IMR-90 (cell line): ENCODE data around the gene MBIP. TPM values are rescaled to one million over a fixed set of nuclear protein-coding genes. Genes with fewer than 3 reads are reported as not detected.

Experiments
- ATAC-seq: fragments of 200-7000 bp; cut with Tn5 transposase; 2 replicates; pipeline ENCODE4 v1.9.1; 2020; ENCODE audit warnings: low read depth, mild to moderate bottlenecking, moderate library complexity
- BruUV-seq: library from RNA; stranded (reverse); fragments of 400-500 nt; replicated peaks from 2 replicates; lab custom pipeline; 2021; lab: Mats Ljungman, UMichigan
- CTCF ChIA-PET: fragments of 300-600 bp; formaldehyde crosslinking; extraction: SDS; loops from one replicate; lab custom pipeline; 2021; ENCODE audit warnings: antibody characterized with exemption; lab: Yijun Ruan, JAX
- POLR2A ChIA-PET: fragments of 300-600 bp; sonication (Branson Sonifier 250); formaldehyde crosslinking; loops from one replicate; lab custom pipeline; 2022; ENCODE audit warnings: antibody characterized with exemption; ENCODE audit not compliant: unreplicated experiment; lab: Charles Lee
- DNase-seq: peaks from one replicate; pipeline ENCODE4 v3.0.0; 2013
- H2AFZ ChIP-seq: replicated peaks from 2 replicates; pipeline ENCODE3; 2013; ENCODE audit warnings: low read length, mild to moderate bottlenecking; ENCODE audit not compliant: poor library complexity
- H2AK5ac ChIP-seq: 2 replicates; pipeline ENCODE4 v1.6.1; 2013; ENCODE audit warnings: low read depth, low read length, inconsistent platforms
- H2AK9ac ChIP-seq: replicated peaks from 2 replicates; pipeline ENCODE3; 2013; ENCODE audit warnings: mild to moderate bottlenecking, low read depth, low read length, moderate library complexity; ENCODE audit not compliant: poor library complexity
- H2BK120ac ChIP-seq: 2 replicates; pipeline ENCODE4 v1.6.1; 2013; ENCODE audit warnings: low read depth, low read length, inconsistent platforms
- H2BK15ac ChIP-seq: 3 replicates; pipeline ENCODE4 v1.6.1; 2013; ENCODE audit warnings: low read depth, low read length, inconsistent platforms
- H2BK20ac ChIP-seq: 2 replicates; pipeline ENCODE4 v1.6.1; 2013; ENCODE audit warnings: low read depth, mild to moderate bottlenecking, inconsistent platforms, low read length, moderate library complexity
- H2BK5ac ChIP-seq: 2 replicates; pipeline ENCODE4 v1.6.1; 2013; ENCODE audit warnings: mild to moderate bottlenecking, low read depth, low read length, inconsistent platforms; ENCODE audit not compliant: poor library complexity, severe bottlenecking
- H3K14ac ChIP-seq: replicated peaks from 2 replicates; pipeline ENCODE4 v1.6.1; 2013; ENCODE audit warnings: low read depth, low read length, inconsistent platforms
- H3K18ac ChIP-seq: 2 replicates; pipeline ENCODE4 v1.6.1; 2013; ENCODE audit warnings: low read depth, low read length, control low read depth
- H3K23ac ChIP-seq: 2 replicates; pipeline ENCODE4 v1.6.1; 2013; ENCODE audit warnings: low read depth, low read length, inconsistent platforms
- H3K27ac ChIP-seq: 2 replicates; pipeline ENCODE4 v1.5.1; 2013; ENCODE audit warnings: mild to moderate bottlenecking, control low read depth, low read length; ENCODE audit not compliant: insufficient read depth
- H3K27me3 ChIP-seq: 2 replicates; pipeline ENCODE4 v1.6.1; 2013; ENCODE audit warnings: low read length; ENCODE audit not compliant: control insufficient read depth, insufficient read depth
- H3K36me3 ChIP-seq: 2 replicates; pipeline ENCODE4 v1.6.1; 2013; ENCODE audit warnings: low read length, mixed read lengths; ENCODE audit not compliant: control insufficient read depth, insufficient read depth
- H3K4ac ChIP-seq: 2 replicates; pipeline ENCODE4 v1.6.1; 2013; ENCODE audit warnings: low read depth, low read length, inconsistent platforms
- H3K4me1 ChIP-seq: 2 replicates; pipeline ENCODE4 v1.6.1; 2013; ENCODE audit warnings: low read length, mixed read lengths; ENCODE audit not compliant: control insufficient read depth, insufficient read depth
- H3K4me2 ChIP-seq: 2 replicates; pipeline ENCODE4 v1.6.1; 2013; ENCODE audit warnings: low read depth, mild to moderate bottlenecking, control low read depth, low read length, moderate library complexity
- H3K4me3 ChIP-seq: 2 replicates; pipeline ENCODE4 v1.5.1; 2013; ENCODE audit warnings: low read depth, mild to moderate bottlenecking, control low read depth, low read length, moderate library complexity; ENCODE audit not compliant: insufficient read depth
- H3K56ac ChIP-seq: 2 replicates; pipeline ENCODE4 v1.6.1; 2013; ENCODE audit warnings: low read length, inconsistent platforms; ENCODE audit not compliant: insufficient read depth; ENCODE audit errors: extremely low read depth
- H3K79me1 ChIP-seq, 2 experiments: 2 replicates each; pipeline ENCODE4 v1.6.1; 2013; ENCODE audit warnings: low read length in 2 of 2, inconsistent platforms in 1 of 2, low read depth in 1 of 2
- H3K9ac ChIP-seq: 2 replicates; pipeline ENCODE4 v1.6.1; 2013; ENCODE audit warnings: low read depth, low read length, control low read depth
- H3K9me1 ChIP-seq: 2 replicates; pipeline ENCODE4 v1.6.1; 2013; ENCODE audit warnings: low read length, inconsistent platforms; ENCODE audit not compliant: insufficient read depth
- H3K9me3 ChIP-seq: 2 replicates; pipeline ENCODE4 v1.6.1; 2013; ENCODE audit warnings: low read length; ENCODE audit not compliant: control insufficient read depth, insufficient read depth
- H4K20me1 ChIP-seq: 2 replicates; pipeline ENCODE4 v1.6.1; 2013; ENCODE audit warnings: low read length, inconsistent platforms; ENCODE audit not compliant: insufficient read depth
- H4K5ac ChIP-seq: 2 replicates; pipeline ENCODE4 v1.6.1; 2013; ENCODE audit warnings: mild to moderate bottlenecking, low read depth, low read length, control low read depth
- H4K8ac ChIP-seq, 2 experiments: 2 replicates each; pipeline ENCODE4 v1.6.1; 2013; ENCODE audit warnings: low read depth in 2 of 2, low read length in 2 of 2, control low read depth in 1 of 2, inconsistent platforms in 1 of 2
- H4K91ac ChIP-seq: 2 replicates; pipeline ENCODE4 v1.6.1; 2013; ENCODE audit warnings: low read depth, low read length, inconsistent platforms; ENCODE audit not compliant: insufficient read depth
- FOS ChIP-seq: fragments of 150-350 bp; IDR thresholded peaks from 2 replicates; pipeline ENCODE4 v1.6.1; 2016; ENCODE audit warnings: low read depth, low read length
- NFE2L2 ChIP-seq: fragments of 150-350 bp; IDR thresholded peaks from 2 replicates; pipeline ENCODE4 v1.6.1; 2016; ENCODE audit warnings: low read depth, mild to moderate bottlenecking, low read length
- RFX5 ChIP-seq: IDR thresholded peaks from 2 replicates; pipeline ENCODE4 v1.8.0; 2012; ENCODE audit warnings: low read depth, mild to moderate bottlenecking, low read length, moderate library complexity
- WGBS, 2 experiments: methylation state at CpG; one replicate each; pipeline versions ENCODE4 v1.1.5 to v1.1.7; 2013; ENCODE audit warnings: missing lambda C conversion rate in 2 of 2; ENCODE audit not compliant: insufficient read length in 1 of 2; ENCODE audit errors: extremely low coverage in 2 of 2; 5-methylcytosine and 5-hydroxymethylcytosine counted together
- dilution Hi-C: fragments of 300-500 bp; cut with HindIII; formaldehyde crosslinking; loops from one replicate; pipeline ENCODE4 v1.14.3; 2018; ENCODE audit warnings: low sequenced_read_pairs; ENCODE audit not compliant: unreplicated experiment
- in situ Hi-C: fragments of 300-500 bp; cut with MboI; formaldehyde crosslinking; loops from 3 replicates; pipeline ENCODE4 v1.14.3; 2019; ENCODE audit warnings: low sequenced_read_pairs, inconsistent platforms, mixed read lengths
- intact Hi-C: fragments of 100-400 bp; cut with micrococcal nuclease; formaldehyde crosslinking; loops from 2 replicates; pipeline ENCODE4 v1.10.0; 2022
- polyA plus RNA-seq, 3 experiments: library from polyadenylated mRNA; depleted of rRNA; stranded (reverse); fragments of >200 nt; gene quantifications; 2 replicates each; pipeline ENCODE4 v1.2.3, GENCODE V29; 2012; ENCODE audit warnings: low replicate concordance in 1 of 3
- total RNA-seq: library from RNA; depleted of rRNA; stranded (reverse); fragments of >200 nt; gene quantifications from 2 replicates; pipeline ENCODE4 v1.2.3, GENCODE V29; 2012

The MBIP gene
- total and polyA plus RNA-seq, 2 of the 4 experiments (the other 2 are of a cell fraction) = 9.3 to 17.4 TPM

GRCh38 chr14:36339816-36340215 lies 19.4 kb upstream of the MBIP start:
- Histone ChIP-seq H3K4me2 (no peak overlapping the region), H2BK20ac (no peak overlapping the region), H2AFZ (no peak overlapping the region), H4K5ac (no peak overlapping the region), H2BK5ac (no peak overlapping the region), H3K79me1 (no peaks in the 10 kb centered on the region), H3K56ac (no peak overlapping the region), H4K8ac (no peak overlapping the region), H3K27ac (no peak overlapping the region), H3K4me3 (no peak overlapping the region), H3K27me3 (no peaks in the 10 kb centered on the region; the same call in 1 of the 2 replicates), H3K36me3 (no peaks in the 10 kb centered on the region), H2AK9ac (no peak overlapping the region), H3K14ac (no peak overlapping the region), H2AK5ac (no peak overlapping the region), H3K9ac (no peak overlapping the region), H4K20me1 (no peaks in the 10 kb centered on the region), H3K18ac (no peak overlapping the region), H4K91ac (no peak overlapping the region), H3K4me1 (no peaks in the 10 kb centered on the region), H3K9me1 (no peaks in the 10 kb centered on the region), H3K9me3 (no peaks in the 10 kb centered on the region), H2BK120ac (no peak overlapping the region), H2BK15ac (no peak overlapping the region), H3K4ac (no peak overlapping the region), H3K23ac (no peak overlapping the region)
- CTCF ChIA-PET = no interaction called here
- no TSS peak for BruUV-seq
- dilution Hi-C loops (no loop called here), intact Hi-C loops (no loop called here), in situ Hi-C loops (no loop called here)
- ATAC-seq (no peak), DNase-seq (no peak)
- TF ChIP-seq NFE2L2 (no peak), FOS (no peak), RFX5 (no peak)
- POLR2A ChIA-PET = no interaction called here
- no CpG with 5 or more reads among the region's 1 CpG for WGBS, 2 experiments
